ENCODE data around the gene DNAH10.
"Not testable (repeated sequence)": the region's sequence is repeated elsewhere in the genome, so short reads cannot be mapped to it uniquely, and the experiment has no call there.

DNA sequence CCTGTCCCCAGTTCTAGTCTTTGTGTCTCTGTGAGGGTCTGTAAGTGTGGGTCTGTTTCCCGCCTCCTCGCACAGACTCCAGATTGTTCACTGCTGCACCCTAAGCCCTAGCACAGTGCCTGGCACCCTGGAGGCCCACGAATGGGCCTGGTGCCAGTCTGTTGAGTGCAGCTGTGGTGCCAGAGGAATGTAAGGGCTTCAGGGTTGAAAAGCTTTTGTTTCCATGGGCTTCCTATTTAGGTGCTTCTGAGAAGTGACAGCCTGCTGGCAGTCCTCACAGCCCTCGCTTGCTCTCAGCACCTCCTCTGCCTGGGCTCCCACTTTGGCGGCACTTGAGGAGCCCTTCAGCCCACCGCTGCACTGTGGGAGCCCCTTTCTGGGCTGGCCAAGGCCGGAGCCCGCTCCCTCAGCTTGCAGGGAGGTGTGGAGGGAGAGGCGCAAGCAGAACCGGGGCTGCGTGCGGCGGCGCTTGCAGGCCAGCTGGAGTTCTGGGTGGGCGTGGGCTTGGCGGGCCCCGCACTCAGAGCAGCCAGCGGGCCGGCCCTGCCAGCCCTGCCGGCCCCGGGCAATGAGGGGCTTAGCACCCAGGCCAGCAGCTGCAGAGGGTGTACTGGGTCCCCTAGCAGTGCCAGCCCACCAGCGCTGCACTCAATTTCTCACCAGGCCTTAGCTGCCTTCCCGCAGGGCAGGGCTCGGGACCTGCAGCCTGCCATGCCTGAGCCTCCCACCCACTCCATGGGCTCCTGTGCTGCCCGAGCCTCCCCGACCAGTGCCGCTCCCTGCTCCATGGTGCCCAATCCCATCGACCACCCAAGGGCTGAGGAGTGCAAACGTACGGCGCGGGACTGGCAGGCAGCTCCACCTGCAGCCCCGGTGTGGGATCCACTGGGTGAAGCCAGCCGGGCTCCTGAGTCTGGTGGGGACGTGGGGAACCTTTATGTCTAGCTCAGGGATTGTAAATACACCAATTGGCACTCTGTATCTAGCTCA, 184.7 kb downstream of the DNAH10 start:
- not testable (repeated sequence) for TF ChIP-seq ZNF274 (IDR thresholded peaks at IDR 0.05; ENCODE audit: low read depth, low read length); YY1 (IDR thresholded peaks at IDR 0.05; ENCODE audit: insufficient read depth, insufficient read length)
